Right lobe of liver (tissue), 6 donors: ENCODE results near the gene ICE2. TPM values are rescaled to one million over a fixed set of nuclear protein-coding genes. Genes with fewer than 3 reads are reported as not detected.
A peak's percentile ranks its signal among the peaks of the same experiment; 100 is the strongest.

Experiments
- ATAC-seq, 4 donors: fragments of 200-7000 bp; cut with Tn5 transposase; one replicate each; pipeline ENCODE4 v1.9.1; 2020; ENCODE audit warnings: mild to moderate bottlenecking in 4 of 4, moderate library complexity in 4 of 4
- DNase-seq, 3 donors: peaks; one replicate each; pipeline ENCODE4 v3.0.0-alpha.2; 2020
- H3K27ac ChIP-seq, 3 donors: fragments of 200-600 bp; one replicate each; pipeline ENCODE4 v1.8.0; 2022
- H3K27me3 ChIP-seq, 2 donors: fragments of 200-600 bp; one replicate each; pipeline ENCODE4 v1.8.0; 2022
- H3K36me3 ChIP-seq, 4 donors: fragments of 200-600 bp; sonication (generic) in 1 of 4; one replicate each; pipeline versions ENCODE4 v1.5.1 to v1.8.0; 2017 to 2022; ENCODE audit warnings: control low read depth in 1 of 4
- H3K4me1 ChIP-seq, 4 donors: fragments of 200-600 bp; sonication (generic) in 1 of 4; one replicate each; pipeline versions ENCODE4 v1.5.1 to v1.8.0; 2017 to 2022; ENCODE audit warnings: control low read depth in 1 of 4
- H3K4me3 ChIP-seq, 3 donors: fragments of 200-600 bp; one replicate each; pipeline ENCODE4 v1.8.0; 2022
- H3K9me3 ChIP-seq, 4 donors: fragments of 200-600 bp; sonication (generic) in 1 of 4; one replicate each; pipeline versions ENCODE4 v1.5.1 to v1.8.0; 2017 to 2022; ENCODE audit warnings: control low read depth in 1 of 4
- POLR2A ChIP-seq: fragments of 450-650 bp; IDR thresholded peaks from one replicate; pipeline ENCODE4 v1.6.1; 2017; ENCODE audit warnings: antibody characterized with exemption, mild to moderate bottlenecking
- WGBS: methylation state at CpG from one replicate; pipeline ENCODE4 v1.1.6; 2018; ENCODE audit warnings: low coverage, low lambda C conversion rate; ENCODE audit not compliant: insufficient coverage; ENCODE audit errors: missing lambda C conversion rate; 5-methylcytosine and 5-hydroxymethylcytosine counted together
- intact Hi-C, 2 donors: fragments of 100-400 bp; cut with DNase I; formaldehyde crosslinking; loops; one replicate each; pipeline versions ENCODE4 v1.11.2 to v1.14.1; 2022
- total RNA-seq, 6 experiments: library from RNA; depleted of rRNA in 2 of 6; stranded (reverse); fragments of >200 nt in 2 of 6; fragmentation: NEBNext Ultra II Directional in 3 of 6; extraction: Animal tissue kit (Norgen Biotek cat#: 25700) in 3 of 6; gene quantifications; one replicate each; pipeline versions ENCODE4 v1.1.0 to v1.2.4, GENCODE V29; 2016 to 2023
- TF ChIP-seq, protein P1 (sequence below), 4 donors: fragments of 200-600 bp in 3 of 4; fragments of 450-650 bp in 1 of 4; IDR thresholded peaks; one replicate each; pipeline versions ENCODE4 v1.5.1 to v1.8.0; 2016 to 2022; ENCODE audit warnings: antibody characterized with exemption in 4 of 4, mild to moderate bottlenecking in 2 of 4
- donor health status: DM: no; HTN: yes; CAD: no.
- donor health status: DM: no; HTN: no; CAD: no.
- donor health status: DM: no; HTN: no; CAD: no.
- donor health status: DM: no; HTN: yes; CAD: no.
- donor health status: DM: no; HTN: yes; CAD: no.

ICE2 gene
- total RNA-seq, 6 experiments from 2014 or later = 13.1 to 31.7 (median 17.6) TPM

GRCh38 chr15:60425461-60425860, 53.5 kb downstream of the ICE2 start:
- H3K36me3 ChIP-seq = peaks cover 0 to 16% (median 0%) of the 10 kb centered on the region in 4 donors
- H3K4me1 ChIP-seq = peaks cover 0 to 4% (median 0%) of the 10 kb centered on the region in 4 donors
- no peak overlapping the region for H3K4me3 ChIP-seq
- TF ChIP-seq, protein P1, sequence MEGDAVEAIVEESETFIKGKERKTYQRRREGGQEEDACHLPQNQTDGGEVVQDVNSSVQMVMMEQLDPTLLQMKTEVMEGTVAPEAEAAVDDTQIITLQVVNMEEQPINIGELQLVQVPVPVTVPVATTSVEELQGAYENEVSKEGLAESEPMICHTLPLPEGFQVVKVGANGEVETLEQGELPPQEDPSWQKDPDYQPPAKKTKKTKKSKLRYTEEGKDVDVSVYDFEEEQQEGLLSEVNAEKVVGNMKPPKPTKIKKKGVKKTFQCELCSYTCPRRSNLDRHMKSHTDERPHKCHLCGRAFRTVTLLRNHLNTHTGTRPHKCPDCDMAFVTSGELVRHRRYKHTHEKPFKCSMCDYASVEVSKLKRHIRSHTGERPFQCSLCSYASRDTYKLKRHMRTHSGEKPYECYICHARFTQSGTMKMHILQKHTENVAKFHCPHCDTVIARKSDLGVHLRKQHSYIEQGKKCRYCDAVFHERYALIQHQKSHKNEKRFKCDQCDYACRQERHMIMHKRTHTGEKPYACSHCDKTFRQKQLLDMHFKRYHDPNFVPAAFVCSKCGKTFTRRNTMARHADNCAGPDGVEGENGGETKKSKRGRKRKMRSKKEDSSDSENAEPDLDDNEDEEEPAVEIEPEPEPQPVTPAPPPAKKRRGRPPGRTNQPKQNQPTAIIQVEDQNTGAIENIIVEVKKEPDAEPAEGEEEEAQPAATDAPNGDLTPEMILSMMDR (IDR thresholded peaks at IDR 0.05) = no peak
- TF ChIP-seq POLR2A = no peak
- ATAC-seq = no peak
- no peaks in the 10 kb centered on the region for H3K9me3 ChIP-seq
- no peaks in the 10 kb centered on the region for H3K27me3 ChIP-seq
- no peak overlapping the region for H3K27ac ChIP-seq
- no peak for DNase-seq
- WGBS = 96% methylated on average over 2 of the region's 2 CpGs
- intact Hi-C loops = no loop called here

GRCh38 chr15:60424006-60424405, 54.9 kb downstream of the ICE2 start:
- intact Hi-C loops = no loop called here
- Histone ChIP-seq H3K27me3 (no peaks in the 10 kb centered on the region), H3K36me3 (peaks cover 0 to 12% (median 0%) of the 10 kb centered on the region in 4 donors), H3K27ac (no peak overlapping the region), H3K9me3 (no peaks in the 10 kb centered on the region), H3K4me3 (no peak overlapping the region), H3K4me1 (peaks cover 0 to 9% (median 0%) of the 10 kb centered on the region in 4 donors)
- TF ChIP-seq, protein P1 (IDR thresholded peaks at IDR 0.05) = no peak
- 100% methylated on average over 1 of the region's 1 CpG for WGBS
- no peak for DNase-seq
- no peak for ATAC-seq

DNA sequence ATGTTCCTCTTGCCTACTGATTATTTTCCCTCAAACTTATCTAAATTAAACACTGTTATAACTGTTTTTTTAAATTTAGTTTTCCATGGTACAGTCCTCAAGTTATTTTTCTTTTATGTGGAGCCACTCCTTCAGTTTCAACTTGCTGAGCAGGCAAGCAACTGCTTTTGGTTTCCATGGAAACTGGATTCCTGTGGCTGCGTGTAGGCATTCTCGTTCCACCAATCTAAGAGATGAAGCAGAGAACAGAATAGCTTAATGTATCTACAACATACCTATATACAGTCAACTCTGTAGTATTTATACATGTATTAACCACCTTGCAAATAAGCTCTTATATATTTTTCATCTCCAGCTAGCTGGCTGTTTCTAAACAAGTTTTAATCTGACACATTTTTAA, 55.4 kb downstream of the ICE2 start:
- intact Hi-C loops = no loop called here
- TF ChIP-seq, protein P1 (IDR thresholded peaks at IDR 0.05) = no peak
- TF ChIP-seq POLR2A = no peak
- H3K4me1 ChIP-seq = peaks cover 0 to 9% (median 0%) of the 10 kb centered on the region in 4 donors
- 53% methylated on average over 2 of the region's 2 CpGs for WGBS
- DNase-seq (no peak), ATAC-seq (no peak)
- no peaks in the 10 kb centered on the region for H3K9me3 ChIP-seq
- H3K27ac ChIP-seq = no peak overlapping the region
- no peak overlapping the region for H3K4me3 ChIP-seq
- no peaks in the 10 kb centered on the region for H3K27me3 ChIP-seq
- H3K36me3 ChIP-seq = peaks cover 0 to 12% (median 0%) of the 10 kb centered on the region in 4 donors

DNA sequence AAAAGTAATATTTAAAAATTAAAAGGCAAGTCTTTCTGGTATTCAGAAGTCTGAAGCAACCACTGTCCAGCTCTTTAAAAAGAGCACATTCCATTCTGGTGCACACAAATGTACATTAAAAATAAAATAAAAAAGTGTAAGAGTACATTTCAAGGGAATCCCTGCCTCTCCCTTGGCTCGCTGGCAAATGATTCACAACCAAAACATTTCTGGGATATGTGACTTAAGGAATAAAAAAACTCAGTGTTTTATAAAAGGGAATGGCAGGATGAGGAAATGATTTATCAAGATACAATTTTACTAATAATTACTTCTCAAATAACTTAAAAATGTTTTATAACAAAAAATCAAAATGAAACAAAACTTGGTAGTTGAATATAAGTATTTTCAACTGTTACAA, 57.4 kb downstream of the ICE2 start:
- TF ChIP-seq, protein P1 (IDR thresholded peaks at IDR 0.05) = no peak
- TF ChIP-seq POLR2A = no peak
- intact Hi-C loops = no loop called here
- Histone ChIP-seq H3K9me3 (no peaks in the 10 kb centered on the region), H3K27me3 (no peaks in the 10 kb centered on the region), H3K27ac (no peak overlapping the region), H3K4me3 (no peak overlapping the region), H3K36me3 (peaks cover 0 to 3% (median 0%) of the 10 kb centered on the region in 4 donors), H3K4me1 (peaks cover 0 to 9% (median 0%) of the 10 kb centered on the region in 4 donors)
- WGBS = 77% methylated on average over 1 of the region's 1 CpG
- ATAC-seq = no peak
- no peak for DNase-seq

GRCh38 chr15:60420203-60420716, 58.7 kb downstream of the ICE2 start:
- Histone ChIP-seq H3K27ac (no peak overlapping the region), H3K27me3 (no peaks in the 10 kb centered on the region), H3K36me3 (peaks cover 0 to 3% (median 0%) of the 10 kb centered on the region in 4 donors), H3K4me1 (peaks cover 0 to 9% (median 0%) of the 10 kb centered on the region in 4 donors), H3K9me3 (no peaks in the 10 kb centered on the region), H3K4me3 (no peak overlapping the region)
- DNase-seq (no peak), ATAC-seq (peak; percentile 40 to 79 (median 52))
- WGBS = 63% methylated on average over 2 of the region's 2 CpGs
- no peak for TF ChIP-seq POLR2A
- TF ChIP-seq, protein P1 (IDR thresholded peaks at IDR 0.05) = no peak
- intact Hi-C loops = no loop called here
